H1 (cell line): Measurements from ENCODE around the gene ADARB2. TPM values are rescaled to one million over a fixed set of nuclear protein-coding genes. Genes with fewer than 3 reads are reported as not detected.

Source experiments
- CTCF ChIA-PET: fragments of 300-600 bp; sonication (Branson Sonifier 250); formaldehyde crosslinking; loops from one replicate; lab custom pipeline; 2021; ENCODE audit not compliant: partially characterized antibody; lab: Charles Lee
- POLR2A ChIA-PET: fragments of 300-600 bp; sonication (Branson Sonifier 250); formaldehyde crosslinking; loops from one replicate; lab custom pipeline; 2021; ENCODE audit warnings: inconsistent platforms; ENCODE audit not compliant: partially characterized antibody; lab: Charles Lee
- DNase-seq, 2 experiments: peaks; one replicate each; pipeline versions ENCODE4 v3.0.0 to v3.0.0-alpha.2; 2010 to 2022; ENCODE audit warnings: low spot score in 2 of 2, low read depth in 1 of 2, mixed read lengths in 1 of 2
- FAIRE-seq: peaks from 2 replicates; lab custom pipeline; 2011; peaks lifted over from hg19 to GRCh38; lab: Jason Lieb, UNC
- H2AFZ ChIP-seq: 2 replicates; pipeline ENCODE4 v1.8.1; 2012; ENCODE audit warnings: low read length, inconsistent platforms
- H2AK5ac ChIP-seq: 2 replicates; pipeline ENCODE4 v1.6.1; 2013; ENCODE audit warnings: low read depth, low read length
- H2BK120ac ChIP-seq: replicated peaks from 2 replicates; pipeline ENCODE3; 2013; ENCODE audit warnings: low read depth, low read length, inconsistent platforms
- H2BK12ac ChIP-seq: 2 replicates; pipeline ENCODE4 v1.6.1; 2013; ENCODE audit warnings: low read depth, low read length
- H2BK15ac ChIP-seq: 2 replicates; pipeline ENCODE4 v1.6.1; 2013; ENCODE audit warnings: low read length
- H2BK20ac ChIP-seq: 2 replicates; pipeline ENCODE4 v1.6.1; 2013; ENCODE audit warnings: low read length
- H2BK5ac ChIP-seq: 2 replicates; pipeline ENCODE4 v1.6.1; 2013; ENCODE audit warnings: low read depth, low read length
- H3K14ac ChIP-seq: 2 replicates; pipeline ENCODE4 v1.6.1; 2013; ENCODE audit warnings: inconsistent platforms; ENCODE audit not compliant: insufficient read length
- H3K18ac ChIP-seq: 2 replicates; pipeline ENCODE4 v1.6.1; 2013; ENCODE audit warnings: low read length; ENCODE audit errors: extremely low read depth
- H3K23ac ChIP-seq: 2 replicates; pipeline ENCODE4 v1.6.1; 2013; ENCODE audit warnings: inconsistent platforms; ENCODE audit not compliant: insufficient read length
- H3K23me2 ChIP-seq: 2 replicates; pipeline ENCODE4 v1.6.1; 2013; ENCODE audit warnings: low read depth, low read length
- H3K27ac ChIP-seq: 2 replicates; pipeline ENCODE4 v1.6.1; 2011; ENCODE audit warnings: low read depth, low read length, inconsistent platforms
- H3K27me3 ChIP-seq, 4 experiments: replicated peaks in 1 of 4; 1 replicate in 1 of 4; 2 replicates in 3 of 4; pipeline versions ENCODE4 v1.6.1 to v1.8.1; 2011 to 2013; ENCODE audit warnings: low read length in 3 of 4, mild to moderate bottlenecking in 3 of 4, inconsistent platforms in 2 of 4, mixed read lengths in 2 of 4, moderate library complexity in 1 of 4; ENCODE audit not compliant: control insufficient read depth in 3 of 4, insufficient read depth in 3 of 4; ENCODE audit errors: extremely low read depth in 1 of 4
- H3K36me3 ChIP-seq, 4 experiments: 2 replicates each; pipeline versions ENCODE4 v1.6.1 to v1.8.1; 2011 to 2013; ENCODE audit warnings: mild to moderate bottlenecking in 4 of 4, low read length in 3 of 4, moderate library complexity in 2 of 4, control low read depth in 1 of 4, inconsistent platforms in 1 of 4; ENCODE audit not compliant: insufficient read depth in 4 of 4, control insufficient read depth in 2 of 4
- H3K4ac ChIP-seq: replicated peaks from 2 replicates; pipeline ENCODE3; 2013; ENCODE audit warnings: low read length, low read depth, mixed read lengths, inconsistent platforms; ENCODE audit not compliant: insufficient read length
- H3K4me1 ChIP-seq, 4 experiments: replicated peaks in 1 of 4; 1 replicate in 1 of 4; 2 replicates in 3 of 4; pipeline versions ENCODE4 v1.6.1 to v1.8.1; 2011 to 2013; ENCODE audit warnings: low read length in 3 of 4, inconsistent platforms in 2 of 4, mixed read lengths in 1 of 4; ENCODE audit not compliant: insufficient read depth in 4 of 4, control insufficient read depth in 3 of 4
- H3K4me2 ChIP-seq, 2 experiments: 2 replicates each; pipeline versions ENCODE4 v1.6.1 to v1.8.1; 2011 to 2013; ENCODE audit warnings: low read depth in 2 of 2, low read length in 2 of 2, control low read depth in 1 of 2, inconsistent platforms in 1 of 2, mild to moderate bottlenecking in 1 of 2; ENCODE audit not compliant: insufficient read depth in 1 of 2
- H3K4me3 ChIP-seq, 4 experiments: fragments of 200-600, 300-600 bp in 1 of 4; sonication (generic), shearing (Covaris generic), sonication (Bioruptor Twin) in 1 of 4; 2 replicates each; pipeline versions ENCODE4 v1.5.1 to v1.8.1; 2011 to 2016; ENCODE audit warnings: low read length in 4 of 4, low read depth in 3 of 4, control low read depth in 2 of 4, inconsistent platforms in 2 of 4, mild to moderate bottlenecking in 2 of 4, mixed read lengths in 1 of 4, moderate library complexity in 1 of 4; ENCODE audit not compliant: insufficient read depth in 2 of 4; ENCODE audit errors: extremely low read depth in 1 of 4
- H3K56ac ChIP-seq: replicated peaks from 2 replicates; pipeline ENCODE3; 2013; ENCODE audit warnings: low read depth, mild to moderate bottlenecking, mixed read lengths, low read length, inconsistent platforms; ENCODE audit not compliant: insufficient read length
- H3K79me1 ChIP-seq: 2 replicates; pipeline ENCODE4 v1.6.1; 2013; ENCODE audit warnings: low read depth, low read length, control low read depth
- H3K79me2 ChIP-seq, 2 experiments: 2 replicates each; pipeline versions ENCODE4 v1.6.1 to v1.8.1; 2012 to 2013; ENCODE audit warnings: low read length in 2 of 2, mild to moderate bottlenecking in 2 of 2, inconsistent platforms in 1 of 2; ENCODE audit not compliant: insufficient read depth in 2 of 2, control insufficient read depth in 1 of 2
- H3K9ac ChIP-seq, 4 experiments: replicated peaks in 1 of 4; 1 replicate in 1 of 4; 2 replicates in 3 of 4; pipeline versions ENCODE4 v1.6.1 to v1.8.1; 2011 to 2013; ENCODE audit warnings: low read depth in 3 of 4, low read length in 3 of 4, control low read depth in 2 of 4, mild to moderate bottlenecking in 2 of 4, moderate library complexity in 2 of 4, inconsistent platforms in 1 of 4; ENCODE audit errors: extremely low read depth in 1 of 4
- H3K9me3 ChIP-seq, 2 experiments: 2 replicates each; pipeline versions ENCODE4 v1.6.1 to v1.8.1; 2012 to 2013; ENCODE audit warnings: mild to moderate bottlenecking in 2 of 2, moderate library complexity in 2 of 2, control low read depth in 1 of 2, inconsistent platforms in 1 of 2, low read depth in 1 of 2, low read length in 1 of 2, mixed read lengths in 1 of 2; ENCODE audit not compliant: insufficient read depth in 2 of 2
- H4K20me1 ChIP-seq, 2 experiments: replicated peaks in 1 of 2; 2 replicates each; pipeline versions ENCODE3 to v1.8.1; 2011 to 2013; ENCODE audit warnings: inconsistent platforms in 2 of 2, low read length in 2 of 2, mild to moderate bottlenecking in 1 of 2; ENCODE audit not compliant: insufficient read depth in 2 of 2, control insufficient read depth in 1 of 2
- H4K5ac ChIP-seq: 2 replicates; pipeline ENCODE4 v1.6.1; 2013; ENCODE audit warnings: low read length, low read depth, mixed read lengths, inconsistent platforms; ENCODE audit not compliant: insufficient read length
- H4K8ac ChIP-seq: 2 replicates; pipeline ENCODE4 v1.8.0; 2013; ENCODE audit warnings: mild to moderate bottlenecking, moderate library complexity, low read length, inconsistent platforms; ENCODE audit not compliant: insufficient read depth; ENCODE audit errors: extremely low read depth
- H4K91ac ChIP-seq: replicated peaks from 2 replicates; pipeline ENCODE3; 2013; ENCODE audit warnings: low read length, mixed read lengths, inconsistent platforms; ENCODE audit not compliant: insufficient read length
- KDM1A ChIP-seq: fragments of 200-600, 300-600 bp; sonication (generic); IDR thresholded peaks from 2 replicates; pipeline ENCODE4 v1.7.1; 2016; ENCODE audit warnings: mild to moderate bottlenecking, low read length, borderline replicate concordance
- KDM4A ChIP-seq: IDR thresholded peaks from one replicate; pipeline ENCODE4 v1.7.1; 2012; ENCODE audit warnings: low read depth, mild to moderate bottlenecking, moderate library complexity, low read length, inconsistent platforms; ENCODE audit not compliant: severe bottlenecking
- NRF1 ChIP-seq: IDR thresholded peaks from 2 replicates; pipeline ENCODE4 v1.6.1; 2011; ENCODE audit warnings: mild to moderate bottlenecking, low read depth, low read length, improper control_type of control experiment
- RBBP5 ChIP-seq: IDR thresholded peaks from 2 replicates; pipeline ENCODE4 v1.7.1; 2012; ENCODE audit warnings: low read depth, mild to moderate bottlenecking, inconsistent platforms, low read length, moderate library complexity, borderline replicate concordance
- SIX5 ChIP-seq: IDR thresholded peaks from 2 replicates; pipeline ENCODE4 v1.6.1; 2011; ENCODE audit warnings: mild to moderate bottlenecking, low read depth, low read length
- TAF1 ChIP-seq: IDR thresholded peaks from 2 replicates; pipeline ENCODE4 v1.6.1; 2011; ENCODE audit warnings: mild to moderate bottlenecking, low read depth, low read length
- WGBS, 2 experiments: shearing (Covaris generic) in 1 of 2; methylation state at CpG; one replicate each; pipeline versions ENCODE4 v1.1.6 to v1.1.7; 2013 to 2015; ENCODE audit warnings: low lambda C conversion rate in 2 of 2, mixed read lengths in 2 of 2, inconsistent platforms in 1 of 2, low coverage in 1 of 2, missing lambda C conversion rate in 1 of 2; ENCODE audit not compliant: insufficient replicate concordance in 2 of 2, insufficient coverage in 1 of 2, insufficient read length in 1 of 2; ENCODE audit errors: extremely low coverage in 1 of 2, missing lambda C conversion rate in 1 of 2; 5-methylcytosine and 5-hydroxymethylcytosine counted together
- polyA plus RNA-seq, 7 experiments: library from polyadenylated mRNA; depleted of rRNA in 3 of 7; stranded (reverse) in 5 of 7; unstranded in 2 of 7; fragments of >200 nt in 5 of 7; fragments of 200-250 nt in 2 of 7; gene quantifications; 1 replicate in 5 of 7; 2 replicates in 1 of 7; 4 replicates in 1 of 7; pipeline versions ENCODE4 v1.2.1 to v1.2.3, GENCODE V29; 2011 to 2013; ENCODE audit warnings: missing spikeins in 2 of 7, mixed read lengths in 2 of 7
- total RNA-seq: library from RNA; stranded (reverse); fragmentation: NEBNext Ultra II Directional; extraction: Animal tissue kit (Norgen Biotek cat#: 25700); gene quantifications from 2 replicates; pipeline ENCODE4 v1.2.1, GENCODE V29; 2021
- TF ChIP-seq, protein P1 (sequence below): IDR thresholded peaks from 2 replicates; pipeline ENCODE4 v1.6.1; 2012; ENCODE audit warnings: inconsistent platforms

The ADARB2 gene
- total and polyA plus RNA-seq, 2 of the 8 experiments (the other 6 are each of a cell fraction or from before 2014, with no cell fraction given) = 2.2 to 2.8 TPM

DNA sequence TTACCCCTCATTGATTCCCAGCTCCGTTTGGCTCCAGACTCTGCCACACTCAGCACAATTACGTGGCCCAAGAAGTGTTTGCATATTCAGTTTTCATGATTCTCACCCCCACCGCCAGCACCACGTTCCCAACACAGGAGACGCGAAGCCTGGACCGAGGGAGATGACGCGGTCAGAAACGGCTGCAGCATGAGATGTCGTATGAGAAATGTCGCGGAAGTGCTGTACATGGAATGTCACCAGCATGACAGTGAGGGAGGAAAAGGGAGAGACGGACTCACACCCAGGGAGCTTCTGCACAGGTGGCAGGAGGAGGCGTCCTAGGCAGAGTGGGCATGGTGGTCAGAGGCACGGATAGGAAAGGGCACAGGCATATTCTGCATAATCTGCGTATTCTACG, 492.8 kb downstream of the ADARB2 start:
- Histone ChIP-seq H3K27ac (no peak overlapping the region), H2AFZ (no peak overlapping the region), H3K36me3 (no peaks in the 10 kb centered on the region), H3K23me2 (no peaks in the 10 kb centered on the region), H2BK15ac (0 out of 2 replicates have a peak overlapping the region, but pooled peaks have one; percentile 33), H2BK12ac (peak overlapping the region; percentile 7; the same call in 1 of the 2 replicates), H3K4me2 (no peak overlapping the region), H2AK5ac (peak overlapping the region; percentile 1; the same call in 1 of the 2 replicates), H4K5ac (no peak overlapping the region), H4K91ac (no peak overlapping the region), H3K9me3 (no peaks in the 10 kb centered on the region; a peak in 1 of 4 replicates), H3K79me2 (no peaks in the 10 kb centered on the region), H4K8ac (no peak overlapping the region; the same call in 1 of the 2 replicates), H3K56ac (no peak overlapping the region), H2BK120ac (no peak overlapping the region), H2BK5ac (peak overlapping the region; percentile 1; the same call in 1 of the 2 replicates), H3K4me3 (no peak overlapping the region), H3K14ac (no peak overlapping the region), H3K27me3 (no peaks in the 10 kb centered on the region; a peak in 1 of 7 replicates), H3K4ac (no peak overlapping the region), H4K20me1 (no peaks in the 10 kb centered on the region), H2BK20ac (0 out of 2 replicates have a peak overlapping the region, but pooled peaks have one; percentile 86), H3K18ac (no peak overlapping the region), H3K23ac (no peak overlapping the region), H3K9ac (no peak overlapping the region), H3K4me1 (peaks cover 0 to 6% (median 2%) of the 10 kb centered on the region in 4 experiments; a peak in 6 of 7 replicates), H3K79me1 (no peaks in the 10 kb centered on the region)
- FAIRE-seq (no peak), DNase-seq (no peak)
- ChIA-PET CTCF (interaction anchor here (0.8 to 4.8 kb wide), 18 partner anchors 8 to 356 kb away, joined by 3 to 24 read pairs (median 4); no protein-coding TSS in a partner anchor), POLR2A (no interaction called here)
- WGBS, 2 experiments = 90% methylated on average over 18 of the region's 18 CpGs; no CpG with 5 or more reads in 1 of the 2 experiments
- TF ChIP-seq NRF1 = no peak
- no peak for TF ChIP-seq RBBP5
- TF ChIP-seq SIX5 = no peak
- no peak for TF ChIP-seq KDM1A
- TF ChIP-seq, protein P1, sequence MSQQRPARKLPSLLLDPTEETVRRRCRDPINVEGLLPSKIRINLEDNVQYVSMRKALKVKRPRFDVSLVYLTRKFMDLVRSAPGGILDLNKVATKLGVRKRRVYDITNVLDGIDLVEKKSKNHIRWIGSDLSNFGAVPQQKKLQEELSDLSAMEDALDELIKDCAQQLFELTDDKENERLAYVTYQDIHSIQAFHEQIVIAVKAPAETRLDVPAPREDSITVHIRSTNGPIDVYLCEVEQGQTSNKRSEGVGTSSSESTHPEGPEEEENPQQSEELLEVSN = no peak
- TF ChIP-seq KDM4A = no peak
- no peak for TF ChIP-seq TAF1
